ENCODE data around the gene BRAF. TPM values are rescaled to one million over a fixed set of nuclear protein-coding genes. Genes with fewer than 3 reads are reported as not detected.

BRAF gene
- total RNA-seq, 1 experiment from 2014 or later, result 29.7 TPM

GRCh38 chr7:140857048-140857447 lies 67.7 kb downstream of the BRAF start:
- no peak overlapping the region for H3K27ac ChIP-seq (ENCODE audit: low read depth, low read length)
- H3K36me3 ChIP-seq (ENCODE audit: control insufficient read depth in 1 of 2, insufficient read depth in 2 of 2, low read length in 2 of 2), result no peaks in the 10 kb centered on the region
- no peaks in the 10 kb centered on the region for H3K9me2 ChIP-seq (ENCODE audit: insufficient read depth)
- no TSS peak for BruUV-seq (replicated peaks)
- no peak overlapping the region for H3K4me3 ChIP-seq (replicated peaks in 1 of 2; ENCODE audit: low read depth in 1 of 2, low read length in 2 of 2)
- H3K79me2 ChIP-seq (ENCODE audit: insufficient read depth, low read length), result peaks cover 65% of the 10 kb centered on the region
- H3K9ac ChIP-seq (ENCODE audit: low read length), result no peak overlapping the region
- no peak overlapping the region for H2AFZ ChIP-seq (ENCODE audit: low read depth, low read length, poor library complexity, severe bottlenecking)
- no peak overlapping the region for H3K4me2 ChIP-seq (ENCODE audit: low read length)
- intact Hi-C loops (cut with micrococcal nuclease), result no loop called here
- RAD21 ChIA-PET (ENCODE audit: low non-redundant PET in 1 of 2, low total read pairs in 2 of 2, uncharacterized antibody in 2 of 2, unreplicated experiment in 2 of 2), result no interaction called here
- no peaks in the 10 kb centered on the region for H3K4me1 ChIP-seq (ENCODE audit: control insufficient read depth in 1 of 2, insufficient read depth in 2 of 2, low read length in 2 of 2)
- DNase-seq (ENCODE audit: low read depth, low spot score) (no peak), ATAC-seq (no peak)
- no peaks in the 10 kb centered on the region for H3K9me3 ChIP-seq (ENCODE audit: control insufficient read depth in 1 of 2, insufficient read depth in 1 of 2, low read depth in 1 of 2, low read length in 2 of 2)
- no peaks in the 10 kb centered on the region for H3K27me3 ChIP-seq (ENCODE audit: insufficient read depth, low read length)
- TF ChIP-seq ZFX (IDR thresholded peaks at IDR 0.05) (no peak), TCF7L2 (IDR thresholded peaks at IDR 0.05; ENCODE audit: borderline replicate concordance, extremely low read depth, insufficient read depth, insufficient read length) (no peak), ZBTB33 (IDR thresholded peaks at IDR 0.05; ENCODE audit: extremely low read depth, insufficient replicate concordance, low read length) (no peak)
- POLR2A ChIA-PET, result no interaction called here
- no peaks in the 10 kb centered on the region for H4K20me1 ChIP-seq (ENCODE audit: insufficient read depth)
- CTCF ChIA-PET, result no interaction called here

- Histone ChIP-seq H4K20me1 (ENCODE audit: insufficient read depth) (no peaks in the 10 kb centered on the region), H3K9me2 (ENCODE audit: insufficient read depth) (no peaks in the 10 kb centered on the region), H3K9ac (ENCODE audit: low read length) (no peak overlapping the region), H3K27me3 (ENCODE audit: insufficient read depth, low read length) (no peaks in the 10 kb centered on the region), H3K4me3 (replicated peaks in 1 of 2; ENCODE audit: low read depth in 1 of 2, low read length in 2 of 2) (no peak overlapping the region), H3K36me3 (ENCODE audit: control insufficient read depth in 1 of 2, insufficient read depth in 2 of 2, low read length in 2 of 2) (no peaks in the 10 kb centered on the region), H2AFZ (ENCODE audit: low read depth, low read length, poor library complexity, severe bottlenecking) (no peak overlapping the region), H3K9me3 (ENCODE audit: control insufficient read depth in 1 of 2, insufficient read depth in 1 of 2, low read depth in 1 of 2, low read length in 2 of 2) (no peaks in the 10 kb centered on the region), H3K27ac (ENCODE audit: low read depth, low read length) (no peak overlapping the region), H3K79me2 (ENCODE audit: insufficient read depth, low read length) (no peaks in the 10 kb centered on the region), H3K4me2 (ENCODE audit: low read length) (no peak overlapping the region), H3K4me1 (ENCODE audit: control insufficient read depth in 1 of 2, insufficient read depth in 2 of 2, low read length in 2 of 2) (no peaks in the 10 kb centered on the region)
- POLR2A ChIA-PET, result no interaction called here
- intact Hi-C loops (cut with micrococcal nuclease), result no loop called here
- TF ChIP-seq ELF1 (IDR thresholded peaks at IDR 0.05; ENCODE audit: borderline replicate concordance, low read depth) (no peak), SIN3A (IDR thresholded peaks at IDR 0.05; ENCODE audit: low read depth) (no peak), POLR2A (IDR thresholded peaks at IDR 0.05; ENCODE audit: borderline replicate concordance, extremely low read depth, insufficient read depth, insufficient read length) (no peak), CTCF (IDR thresholded peaks at IDR 0.05 in 2 of 3, conservative IDR thresholded peaks at IDR 0.05 in 1 of 3; ENCODE audit: borderline replicate concordance in 1 of 3, insufficient read depth in 1 of 3, low read depth in 2 of 3, low read length in 2 of 3) (no peak), POLR2AphosphoS5 (IDR thresholded peaks at IDR 0.05; ENCODE audit: low read depth, low read length) (no peak), EZH2 (IDR thresholded peaks at IDR 0.05) (no peak), RAD21 (IDR thresholded peaks at IDR 0.05; ENCODE audit: low read depth) (no peak), SRF (IDR thresholded peaks at IDR 0.05; ENCODE audit: low read depth) (no peak), SP1 (IDR thresholded peaks at IDR 0.05; ENCODE audit: low read depth) (no peak), REST (IDR thresholded peaks at IDR 0.05; ENCODE audit: low read depth) (no peak)
- RAD21 ChIA-PET (ENCODE audit: low non-redundant PET in 1 of 2, low total read pairs in 2 of 2, uncharacterized antibody in 2 of 2, unreplicated experiment in 2 of 2), result no interaction called here
- ATAC-seq (no peak), DNase-seq (ENCODE audit: low read depth, low spot score) (no peak)
- CTCF ChIA-PET, result no interaction called here
- BruUV-seq (replicated peaks), result no TSS peak
These were observed 83.5 kb downstream of the BRAF start for GRCh38 chr7:140841166-140841715.

Measured in HCT116 (cell line).